Stimulated activated naive CD8-positive, alpha-beta T cell treated with anti-CD3 and anti-CD28 coated beads, Interleukin-15, Interleukin-2, amounts not matched to agents 100 ng/mL and 50 ng/mL, for 24 hours (primary cell): ENCODE data around the gene OR12D1.
"Not testable (repeated sequence)": the region's sequence is repeated elsewhere in the genome, so short reads cannot be mapped to it uniquely, and the experiment has no call there.

Experiments
- H3K27ac Mint-ChIP-seq: one replicate; pipeline ENCODE4 v1.8.0; 2021; ENCODE audit warnings: mild to moderate bottlenecking, mixed read lengths
- H3K27me3 Mint-ChIP-seq: one replicate; pipeline ENCODE4 v1.8.0; 2021; ENCODE audit warnings: mixed read lengths
- H3K36me3 Mint-ChIP-seq: one replicate; pipeline ENCODE4 v1.8.0; 2021; ENCODE audit warnings: low read depth, mixed read lengths
- H3K4me1 Mint-ChIP-seq: one replicate; pipeline ENCODE4 v1.8.0; 2021; ENCODE audit warnings: low read depth, mixed read lengths
- H3K4me3 Mint-ChIP-seq: one replicate; pipeline ENCODE4 v1.8.0; 2021; ENCODE audit warnings: mild to moderate bottlenecking, mixed read lengths
- H3K9me3 Mint-ChIP-seq: one replicate; pipeline ENCODE4 v1.8.0; 2021; ENCODE audit warnings: mixed read lengths

Gene OR12D1

DNA sequence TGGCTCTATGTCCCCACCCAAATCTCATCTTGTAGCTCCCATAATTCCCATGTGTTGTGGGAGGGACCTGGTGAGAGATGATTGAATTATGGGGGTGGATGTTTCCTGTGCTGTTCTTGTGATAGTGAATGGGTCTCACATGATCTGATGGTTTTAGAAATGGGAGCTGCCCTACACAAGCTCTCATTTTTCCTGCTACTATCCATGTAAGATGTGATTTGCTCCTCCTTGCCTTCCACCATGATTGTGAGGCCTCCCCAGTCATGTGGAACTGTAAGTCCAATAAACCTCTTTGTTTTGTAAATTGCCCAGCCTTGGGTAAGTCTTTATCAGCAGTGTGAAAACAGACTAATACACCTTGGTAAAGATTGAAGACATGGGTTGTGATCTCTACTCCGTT is 29.3 kb downstream of the OR12D1 start:
- not testable (repeated sequence) for H3K9me3 Mint-ChIP-seq, H3K4me1 Mint-ChIP-seq, H3K36me3 Mint-ChIP-seq, H3K4me3 Mint-ChIP-seq, H3K27ac Mint-ChIP-seq
- peaks cover 54% of the 10 kb centered on the region for H3K27me3 Mint-ChIP-seq

DNA sequence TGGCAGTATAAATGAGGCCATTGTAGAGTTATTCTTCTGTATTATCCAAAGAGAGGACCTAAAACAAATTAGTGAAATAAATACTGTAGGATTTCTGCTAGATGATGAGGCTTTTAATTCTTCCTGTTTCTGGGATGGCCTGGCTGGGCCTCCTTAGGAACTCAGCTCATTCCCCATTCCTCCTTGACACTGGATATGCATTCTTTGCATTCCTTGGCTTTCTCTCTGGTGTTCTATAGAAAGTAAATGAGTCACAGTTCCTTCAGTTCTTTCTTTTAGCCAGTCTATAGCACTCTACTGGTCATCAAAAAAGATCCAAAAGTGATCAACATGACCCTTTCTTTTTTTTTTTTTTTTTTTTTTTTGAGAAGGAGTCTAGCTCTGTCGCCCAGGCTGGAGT is 32.9 kb downstream of the OR12D1 start:
- peaks cover 64% of the 10 kb centered on the region for H3K27me3 Mint-ChIP-seq
- H3K36me3 Mint-ChIP-seq: no peaks in the 10 kb centered on the region
- H3K9me3 Mint-ChIP-seq: peaks cover 12% of the 10 kb centered on the region
- H3K4me3 Mint-ChIP-seq: no peak overlapping the region
- H3K27ac Mint-ChIP-seq: no peak overlapping the region
- no peaks in the 10 kb centered on the region for H3K4me1 Mint-ChIP-seq

DNA sequence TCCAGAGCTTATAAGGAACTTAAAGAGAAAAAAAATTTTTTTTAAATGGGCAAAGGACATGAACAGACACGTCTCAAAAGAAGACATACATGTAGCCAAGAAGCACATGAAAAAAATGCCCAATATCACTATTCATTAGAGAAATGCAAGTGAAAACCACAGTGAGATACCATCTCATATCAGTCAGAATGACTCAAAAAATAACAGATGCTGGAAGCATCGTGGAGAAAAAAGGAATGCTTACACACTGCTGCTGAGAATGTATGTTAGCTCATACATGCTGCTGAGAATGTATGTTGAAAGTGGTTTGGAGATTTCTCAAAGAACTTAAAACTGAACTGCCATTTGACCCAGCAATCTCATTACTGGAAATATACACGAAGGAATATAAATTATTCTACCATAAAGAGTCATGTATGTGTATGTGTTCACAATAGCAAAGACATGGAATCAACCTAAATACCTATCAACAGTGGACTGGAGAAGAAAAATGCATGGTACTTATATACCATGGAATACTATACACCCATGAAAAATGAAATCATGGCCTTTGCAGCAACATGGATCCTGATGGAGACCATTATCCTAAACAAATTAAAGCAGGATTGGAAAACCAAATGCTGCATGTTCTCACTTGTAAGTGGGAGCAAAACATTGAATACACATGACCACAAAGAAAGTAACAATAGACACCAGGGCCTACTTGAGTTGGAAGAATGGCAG is 36.9 kb downstream of the OR12D1 start:
- Mint-ChIP-seq H3K9me3 (peaks cover 8% of the 10 kb centered on the region), H3K36me3 (no peaks in the 10 kb centered on the region), H3K27me3 (peaks cover 48% of the 10 kb centered on the region), H3K4me1 (no peaks in the 10 kb centered on the region), H3K27ac (no peak overlapping the region), H3K4me3 (no peak overlapping the region)

DNA sequence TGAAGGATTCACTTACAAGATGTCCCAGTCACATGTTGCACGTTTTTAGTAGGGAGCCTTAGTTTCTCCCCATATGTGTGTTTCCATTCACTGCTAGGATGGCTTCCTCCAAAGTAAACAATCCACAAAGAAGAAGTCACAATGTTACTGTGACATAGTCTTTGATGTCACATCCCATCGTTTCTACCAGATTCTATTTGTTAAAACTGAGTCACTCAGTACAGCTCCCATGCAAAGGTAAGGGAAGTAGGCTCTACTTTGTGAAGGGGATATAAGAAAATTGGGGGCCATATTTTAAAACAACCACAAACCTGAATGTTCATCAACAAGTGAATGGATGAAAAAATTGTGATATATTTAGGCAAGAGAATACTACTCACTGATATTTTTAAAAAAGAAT is 42.2 kb downstream of the OR12D1 start, which contains the start of the genes OR11A1 and OR2H1:
OR11A1 (minus strand) TSS at position 101 of the 400 bp plus-strand sequence. CDS start 29,430 bp downstream, outside the sequence.
OR2H1 (plus strand) TSS at position 185 of the 400 bp plus-strand sequence. CDS start 4,615 bp downstream, outside the sequence.
- no peaks in the 10 kb centered on the region for H3K4me1 Mint-ChIP-seq
- H3K4me3 Mint-ChIP-seq: no peak within 1 kb of the TSS
- no peaks in the 10 kb centered on the region for H3K9me3 Mint-ChIP-seq
- H3K36me3 Mint-ChIP-seq: no peaks in the 10 kb centered on the region
- peaks cover 23% of the 10 kb centered on the region for H3K27me3 Mint-ChIP-seq
- H3K27ac Mint-ChIP-seq: no peak within 1 kb of the TSS

DNA sequence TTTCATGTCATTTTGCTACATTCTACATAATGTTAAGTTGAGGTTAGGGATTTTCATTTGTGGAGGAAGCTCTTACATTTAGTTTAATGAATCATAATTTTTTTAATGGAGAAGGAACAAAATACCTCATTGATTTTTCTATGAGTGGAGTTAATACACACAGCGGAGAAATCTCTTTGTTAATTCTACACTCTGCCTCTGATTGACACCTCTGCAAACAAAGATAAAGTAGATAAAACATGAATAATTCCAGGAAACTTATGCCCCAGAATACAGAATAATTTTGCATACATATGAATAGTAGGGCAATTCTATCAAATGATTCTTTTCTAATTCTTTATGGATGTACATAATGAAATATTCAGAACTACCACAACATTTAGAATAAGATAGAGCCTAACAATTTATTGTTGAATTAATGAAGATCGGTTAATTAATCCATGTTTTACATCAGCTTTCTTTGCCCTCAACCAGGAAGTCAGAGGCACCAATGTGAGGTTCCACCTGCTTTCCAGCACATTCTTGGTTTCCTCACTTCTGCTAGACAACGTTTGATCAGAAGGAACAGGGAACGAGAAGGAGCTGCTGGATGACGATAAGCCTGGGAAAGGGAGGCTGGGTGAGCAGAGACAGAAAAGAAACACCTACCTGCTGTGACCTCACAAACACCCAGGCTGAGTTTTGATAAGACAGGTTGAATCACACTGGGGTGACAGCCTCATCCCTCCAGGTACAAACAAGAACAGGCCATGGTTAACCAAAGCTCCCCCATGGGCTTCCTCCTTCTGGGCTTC is 46.5 kb downstream of the OR12D1 start:
- no peaks in the 10 kb centered on the region for H3K4me1 Mint-ChIP-seq
- H3K4me3 Mint-ChIP-seq: no peak overlapping the region
- H3K36me3 Mint-ChIP-seq: no peaks in the 10 kb centered on the region
- no peak overlapping the region for H3K27ac Mint-ChIP-seq
- no peaks in the 10 kb centered on the region for H3K9me3 Mint-ChIP-seq
- peaks cover 30% of the 10 kb centered on the region for H3K27me3 Mint-ChIP-seq

DNA sequence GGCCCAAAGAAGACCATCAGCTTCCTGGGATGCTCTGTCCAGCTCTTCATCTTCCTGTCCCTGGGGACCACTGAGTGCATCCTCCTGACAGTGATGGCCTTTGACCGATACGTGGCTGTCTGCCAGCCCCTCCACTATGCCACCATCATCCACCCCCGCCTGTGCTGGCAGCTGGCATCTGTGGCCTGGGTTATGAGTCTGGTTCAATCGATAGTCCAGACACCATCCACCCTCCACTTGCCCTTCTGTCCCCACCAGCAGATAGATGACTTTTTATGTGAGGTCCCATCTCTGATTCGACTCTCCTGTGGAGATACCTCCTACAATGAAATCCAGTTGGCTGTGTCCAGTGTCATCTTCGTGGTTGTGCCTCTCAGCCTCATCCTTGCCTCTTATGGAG is 47.3 kb downstream of the OR12D1 start:
- H3K4me1 Mint-ChIP-seq: no peaks in the 10 kb centered on the region
- H3K27me3 Mint-ChIP-seq: peaks cover 30% of the 10 kb centered on the region
- no peaks in the 10 kb centered on the region for H3K36me3 Mint-ChIP-seq
- no peak overlapping the region for H3K27ac Mint-ChIP-seq
- H3K9me3 Mint-ChIP-seq: no peaks in the 10 kb centered on the region
- H3K4me3 Mint-ChIP-seq: no peak overlapping the region

DNA sequence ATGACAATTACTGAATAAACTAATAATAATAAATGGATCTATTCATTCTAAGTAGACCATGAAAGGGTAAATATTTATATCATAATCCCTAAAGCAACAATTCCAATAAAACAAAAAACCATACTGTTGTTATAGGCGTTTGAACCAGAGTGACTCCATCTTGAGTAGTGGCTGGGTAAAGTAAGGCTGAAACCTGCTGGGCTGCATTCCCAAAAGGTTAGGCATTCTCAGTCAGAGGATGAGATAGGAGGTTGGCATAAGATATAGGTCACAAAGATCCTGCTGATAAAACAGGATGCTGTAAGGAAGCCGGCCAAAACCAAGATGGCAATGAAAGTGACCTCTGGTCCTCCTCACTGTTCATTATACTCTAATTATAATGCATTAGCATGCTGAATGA is 50.6 kb downstream of the OR12D1 start:
- no peak overlapping the region for H3K27ac Mint-ChIP-seq
- peaks cover 26% of the 10 kb centered on the region for H3K27me3 Mint-ChIP-seq
- no peaks in the 10 kb centered on the region for H3K9me3 Mint-ChIP-seq
- H3K4me3 Mint-ChIP-seq: no peak overlapping the region
- H3K4me1 Mint-ChIP-seq: no peaks in the 10 kb centered on the region
- no peaks in the 10 kb centered on the region for H3K36me3 Mint-ChIP-seq

DNA sequence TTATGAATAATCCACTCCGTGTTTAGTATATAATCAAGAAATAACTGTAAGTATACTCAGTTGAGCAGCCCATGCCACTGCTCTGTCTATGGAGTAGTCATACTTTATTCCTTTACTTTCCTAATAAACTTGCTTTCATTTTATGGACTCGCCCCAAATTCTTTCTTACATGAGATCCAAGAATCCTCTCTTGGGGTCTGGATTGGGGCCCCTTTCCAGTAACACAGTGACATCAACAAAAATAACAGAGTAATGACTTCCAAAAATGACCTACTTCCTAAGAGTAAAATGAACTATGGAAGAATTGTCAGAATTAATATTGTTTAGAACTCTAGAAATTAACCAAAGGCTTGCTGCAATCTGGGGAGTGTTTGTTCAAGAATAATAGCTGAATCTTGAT is 51.1 kb downstream of the OR12D1 start:
- Mint-ChIP-seq H3K36me3 (no peaks in the 10 kb centered on the region), H3K27me3 (peaks cover 26% of the 10 kb centered on the region), H3K9me3 (no peaks in the 10 kb centered on the region), H3K4me3 (no peak overlapping the region), H3K4me1 (no peaks in the 10 kb centered on the region), H3K27ac (no peak overlapping the region)

DNA sequence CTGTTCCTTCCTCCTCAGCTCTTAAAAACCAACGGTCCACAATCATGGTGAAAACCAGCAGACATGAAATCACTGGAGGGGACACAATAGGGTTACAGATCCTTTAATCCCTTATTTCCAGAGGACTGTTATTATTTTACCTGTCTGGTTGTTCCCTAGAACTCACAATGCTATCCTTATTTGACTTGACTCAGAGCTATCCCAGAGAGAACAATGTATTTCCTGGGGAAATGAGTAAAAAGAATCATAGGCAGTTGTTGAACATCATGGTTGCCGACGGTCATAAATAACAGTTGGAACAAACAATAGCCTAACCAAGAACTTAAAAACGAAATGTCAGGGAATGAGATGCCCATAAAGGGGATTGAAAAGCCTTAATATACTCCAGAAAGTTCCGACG is 51.5 kb downstream of the OR12D1 start:
- no peak overlapping the region for H3K27ac Mint-ChIP-seq
- no peaks in the 10 kb centered on the region for H3K36me3 Mint-ChIP-seq
- peaks cover 22% of the 10 kb centered on the region for H3K27me3 Mint-ChIP-seq
- H3K4me1 Mint-ChIP-seq: no peaks in the 10 kb centered on the region
- no peak overlapping the region for H3K4me3 Mint-ChIP-seq
- H3K9me3 Mint-ChIP-seq: no peaks in the 10 kb centered on the region
